Breast epithelium (tissue), 3 donors: ENCODE measurements around the gene GLYATL1.

ENCODE experiments used
- CTCF ChIP-seq, 3 donors: fragments of 450-650 bp; IDR thresholded peaks; one replicate each; pipeline ENCODE4 v1.5.1; 2016 to 2017; ENCODE audit warnings: antibody characterized with exemption in 3 of 3, mild to moderate bottlenecking in 3 of 3, moderate library complexity in 3 of 3
- POLR2A ChIP-seq: fragments of 450-650 bp; IDR thresholded peaks from one replicate; pipeline ENCODE4 v1.6.1; 2016; ENCODE audit warnings: antibody characterized with exemption, mild to moderate bottlenecking, moderate library complexity
- POLR2AphosphoS5 ChIP-seq, 3 donors: sonication (generic); formaldehyde crosslinking; IDR thresholded peaks; one replicate each; pipeline ENCODE4 v1.6.1; 2017; ENCODE audit warnings: antibody characterized with exemption in 3 of 3

DNA sequence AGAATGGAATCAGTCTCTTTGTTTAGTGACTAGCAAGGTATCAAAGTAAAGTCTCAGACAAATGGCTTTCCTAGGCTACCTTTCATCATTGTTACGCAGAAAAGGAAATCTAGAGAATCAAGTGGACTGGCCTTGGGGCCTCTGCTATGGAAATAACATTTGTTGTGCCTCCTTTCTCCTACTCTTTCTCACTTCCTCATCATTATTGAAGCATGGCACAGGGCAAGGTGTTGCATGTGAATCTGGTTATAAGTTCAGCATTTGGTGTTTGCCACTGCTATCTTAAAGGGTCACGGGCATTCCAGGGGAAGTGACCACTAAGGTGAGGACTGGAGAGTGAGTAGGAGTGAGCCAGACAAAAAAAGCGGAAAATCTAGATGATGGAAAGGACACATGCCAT lies 54.9 kb downstream of the GLYATL1 start:
- no peak for TF ChIP-seq CTCF (IDR thresholded peaks at IDR 0.05)
- no peak for TF ChIP-seq POLR2AphosphoS5 (IDR thresholded peaks at IDR 0.05)
- TF ChIP-seq POLR2A = no peak
